Neural progenitor cell (in vitro differentiated cells): ENCODE data around the gene HIRA. TPM values are rescaled to one million over a fixed set of nuclear protein-coding genes. Genes with fewer than 3 reads are reported as not detected.

Source experiments
- DNase-seq: peaks from one replicate; pipeline ENCODE4 v3.0.0-alpha.2; 2016; ENCODE audit warnings: low spot score
- H2AFZ ChIP-seq: fragments of 200-600 bp; sonication (generic); replicated peaks from 2 replicates; pipeline ENCODE4 v1.6.1; 2016; ENCODE audit warnings: antibody characterized with exemption
- H3F3A ChIP-seq: fragments of 200-600 bp; sonication (generic); 2 replicates; pipeline ENCODE4 v1.6.1; 2016; ENCODE audit warnings: antibody characterized with exemption, low read depth
- H3K27ac ChIP-seq: fragments of 200-600 bp; sonication (generic); 2 replicates; pipeline ENCODE4 v1.5.1; 2016; ENCODE audit warnings: mild to moderate bottlenecking
- H3K27me3 ChIP-seq: fragments of 200-600 bp; sonication (generic); 2 replicates; pipeline ENCODE4 v1.6.1; 2016; ENCODE audit warnings: mild to moderate bottlenecking, moderate library complexity
- H3K36me3 ChIP-seq: fragments of 200-600 bp; sonication (generic); 2 replicates; pipeline ENCODE4 v1.5.1; 2016
- H3K4me1 ChIP-seq: fragments of 200-600 bp; sonication (generic); 2 replicates; pipeline ENCODE4 v1.6.1; 2016; ENCODE audit warnings: mixed run types
- H3K4me2 ChIP-seq: fragments of 200-600 bp; sonication (generic); 2 replicates; pipeline ENCODE4 v1.6.1; 2016
- H3K4me3 ChIP-seq: fragments of 200-600 bp; sonication (generic); 2 replicates; pipeline ENCODE4 v1.5.1; 2016
- H3K79me2 ChIP-seq: fragments of 200-600 bp; sonication (generic); 2 replicates; pipeline ENCODE4 v1.6.1; 2016; ENCODE audit warnings: low read depth
- H3K9ac ChIP-seq: fragments of 200-600 bp; sonication (generic); 2 replicates; pipeline ENCODE4 v1.6.1; 2016
- H3K9me3 ChIP-seq: fragments of 200-600 bp; sonication (generic); 2 replicates; pipeline ENCODE4 v1.5.1; 2016; ENCODE audit warnings: low read depth
- H4K20me1 ChIP-seq: fragments of 200-600 bp; sonication (generic); 2 replicates; pipeline ENCODE4 v1.6.1; 2016; ENCODE audit warnings: low read depth
- H3K27ac Mint-ChIP-seq: 3 replicates; pipeline ENCODE4 v1.8.0; 2021; ENCODE audit warnings: mixed read lengths
- H3K27me3 Mint-ChIP-seq: 2 replicates; pipeline ENCODE4 v1.8.0; 2022; ENCODE audit warnings: low read depth, mild to moderate bottlenecking, inconsistent platforms, moderate library complexity, mixed read lengths; ENCODE audit not compliant: insufficient read depth
- H3K36me3 Mint-ChIP-seq: 3 replicates; pipeline ENCODE4 v1.8.0; 2021; ENCODE audit warnings: mixed read lengths
- H3K4me1 Mint-ChIP-seq: 3 replicates; pipeline ENCODE4 v1.8.0; 2021; ENCODE audit warnings: mixed read lengths
- H3K4me3 Mint-ChIP-seq: 3 replicates; pipeline ENCODE4 v1.8.0; 2021; ENCODE audit warnings: mild to moderate bottlenecking, moderate library complexity, mixed read lengths
- H3K9me3 Mint-ChIP-seq: 3 replicates; pipeline ENCODE4 v1.8.0; 2020; ENCODE audit warnings: mixed read lengths
- EZH2 ChIP-seq: fragments of 200-600 bp; sonication (generic); IDR thresholded peaks from 2 replicates; pipeline ENCODE4 v1.6.1; 2017; ENCODE audit warnings: antibody characterized with exemption, mild to moderate bottlenecking, moderate library complexity
- EZH2phosphoT487 ChIP-seq: fragments of 200-600 bp; sonication (generic); IDR thresholded peaks from 2 replicates; pipeline ENCODE4 v1.6.1; 2017; ENCODE audit warnings: antibody characterized with exemption
- total RNA-seq: library from RNA; depleted of rRNA; stranded (reverse); fragments of >200 nt; gene quantifications from 2 replicates; pipeline ENCODE4 v1.2.3, GENCODE V29; 2015; ENCODE audit warnings: low replicate concordance
- TF ChIP-seq, protein P1 (sequence below): fragments of 200-600 bp; sonication (generic); IDR thresholded peaks from 2 replicates; pipeline ENCODE4 v1.5.1; 2017; ENCODE audit warnings: antibody characterized with exemption, mild to moderate bottlenecking

Gene HIRA
- total RNA-seq, 1 donor from 2014 or later, result 18.9 TPM

DNA sequence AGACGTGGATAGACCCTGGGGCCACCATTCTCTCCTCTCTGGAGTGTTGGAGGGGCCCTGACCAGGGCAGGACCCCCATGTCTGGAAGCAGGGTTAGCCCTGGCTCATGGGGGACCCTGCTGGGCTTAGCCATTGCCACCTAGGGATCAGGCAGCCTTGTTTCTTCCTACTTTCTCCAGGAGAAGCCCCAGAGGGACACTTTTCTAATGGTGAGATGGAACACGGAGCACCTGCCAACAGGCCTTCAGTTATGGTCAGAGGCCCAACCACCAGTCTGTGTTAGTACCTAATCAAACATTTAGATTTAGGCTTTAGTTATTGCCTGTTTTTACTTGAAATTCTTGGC, 17.9 kb upstream of the HIRA start:
- H3K27me3 Mint-ChIP-seq, result peaks cover 4% of the 10 kb centered on the region
- no peak overlapping the region for H3K4me3 ChIP-seq

GRCh38 chr22:19448739-19449421, 17.3 kb upstream of the HIRA start:
- H4K20me1 ChIP-seq, result peaks cover 31% of the 10 kb centered on the region
- TF ChIP-seq EZH2phosphoT487, result no peak
- H3K27ac ChIP-seq, result no peak overlapping the region

More for the DNA sequence above, 17.9 kb upstream of the HIRA start:
- Histone ChIP-seq H4K20me1 (peaks cover 25% of the 10 kb centered on the region), H2AFZ (no peak overlapping the region), H3K9ac (no peak overlapping the region), H3K9me3 (no peaks in the 10 kb centered on the region), H3K36me3 (no peaks in the 10 kb centered on the region), H3K79me2 (peaks cover 39% of the 10 kb centered on the region), H3K4me1 (peaks cover 14% of the 10 kb centered on the region), H3F3A (peaks cover 37% of the 10 kb centered on the region), H3K27me3 (no peaks in the 10 kb centered on the region), H3K4me2 (no peak overlapping the region), H3K27ac (no peak overlapping the region)
- no peak overlapping the region for H3K27ac Mint-ChIP-seq
- DNase-seq, result no peak
- H3K36me3 Mint-ChIP-seq, result peaks cover 33% of the 10 kb centered on the region
- H3K4me1 Mint-ChIP-seq, result peaks cover 32% of the 10 kb centered on the region
- peak overlapping the region; percentile 24 for H3K4me3 Mint-ChIP-seq
- no peaks in the 10 kb centered on the region for H3K9me3 Mint-ChIP-seq
- TF ChIP-seq EZH2 (no peak), EZH2phosphoT487 (no peak)
- TF ChIP-seq, protein P1, sequence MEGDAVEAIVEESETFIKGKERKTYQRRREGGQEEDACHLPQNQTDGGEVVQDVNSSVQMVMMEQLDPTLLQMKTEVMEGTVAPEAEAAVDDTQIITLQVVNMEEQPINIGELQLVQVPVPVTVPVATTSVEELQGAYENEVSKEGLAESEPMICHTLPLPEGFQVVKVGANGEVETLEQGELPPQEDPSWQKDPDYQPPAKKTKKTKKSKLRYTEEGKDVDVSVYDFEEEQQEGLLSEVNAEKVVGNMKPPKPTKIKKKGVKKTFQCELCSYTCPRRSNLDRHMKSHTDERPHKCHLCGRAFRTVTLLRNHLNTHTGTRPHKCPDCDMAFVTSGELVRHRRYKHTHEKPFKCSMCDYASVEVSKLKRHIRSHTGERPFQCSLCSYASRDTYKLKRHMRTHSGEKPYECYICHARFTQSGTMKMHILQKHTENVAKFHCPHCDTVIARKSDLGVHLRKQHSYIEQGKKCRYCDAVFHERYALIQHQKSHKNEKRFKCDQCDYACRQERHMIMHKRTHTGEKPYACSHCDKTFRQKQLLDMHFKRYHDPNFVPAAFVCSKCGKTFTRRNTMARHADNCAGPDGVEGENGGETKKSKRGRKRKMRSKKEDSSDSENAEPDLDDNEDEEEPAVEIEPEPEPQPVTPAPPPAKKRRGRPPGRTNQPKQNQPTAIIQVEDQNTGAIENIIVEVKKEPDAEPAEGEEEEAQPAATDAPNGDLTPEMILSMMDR, result no peak

DNA sequence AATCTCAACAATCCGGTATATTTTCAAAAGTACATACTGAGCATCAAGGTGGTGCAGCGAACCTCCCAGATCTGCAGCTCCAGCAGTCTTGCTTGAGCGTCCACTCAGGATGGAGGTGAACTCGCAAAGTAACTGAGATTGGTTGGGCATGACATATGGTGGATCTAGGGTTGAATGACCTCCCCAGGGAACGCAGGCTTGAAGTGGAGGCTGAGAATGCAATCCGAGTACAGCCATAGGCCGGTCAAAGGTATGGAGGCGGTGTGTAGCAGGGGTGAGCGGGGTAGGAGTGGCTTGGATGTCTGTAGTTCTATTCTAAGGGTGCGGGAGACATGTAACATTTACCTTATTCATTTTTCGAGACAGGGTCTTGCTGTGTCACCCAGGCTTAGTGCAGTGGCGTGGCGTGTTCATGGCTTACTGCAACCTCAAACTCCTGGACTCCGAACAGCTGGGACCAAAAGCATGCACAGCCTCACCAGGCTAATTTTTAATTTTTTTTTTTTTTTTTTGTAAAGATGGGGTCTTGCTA, 16.6 kb upstream of the HIRA start:
- H3K4me2 ChIP-seq, result peak overlapping the region; percentile 82
- H3K9ac ChIP-seq, result peak overlapping the region; percentile 45
- H3K4me1 ChIP-seq, result peaks cover 14% of the 10 kb centered on the region
- peak overlapping the region; percentile 43 for H3K27ac ChIP-seq
- peak overlapping the region; percentile 95 for H2AFZ ChIP-seq
- peak overlapping the region; percentile 81 for H3K4me3 ChIP-seq
- Mint-ChIP-seq H3K4me3 (peak overlapping the region; percentile 92), H3K27me3 (peaks cover 4% of the 10 kb centered on the region), H3K4me1 (peaks cover 34% of the 10 kb centered on the region), H3K27ac (peak overlapping the region; percentile 64), H3K36me3 (peaks cover 33% of the 10 kb centered on the region), H3K9me3 (no peaks in the 10 kb centered on the region)
- peaks cover 36% of the 10 kb centered on the region for H4K20me1 ChIP-seq
- H3K27me3 ChIP-seq, result no peaks in the 10 kb centered on the region
- H3K9me3 ChIP-seq, result no peaks in the 10 kb centered on the region
- no peaks in the 10 kb centered on the region for H3K36me3 ChIP-seq
- peak; percentile 60 for DNase-seq
- H3F3A ChIP-seq, result peaks cover 37% of the 10 kb centered on the region
- TF ChIP-seq EZH2 (no peak), EZH2phosphoT487 (no peak)
- TF ChIP-seq, protein P1, result no peak
- H3K79me2 ChIP-seq, result peaks cover 52% of the 10 kb centered on the region

More at GRCh38 chr22:19448739-19449421, 17.3 kb upstream of the HIRA start:
- peaks cover 14% of the 10 kb centered on the region for H3K4me1 ChIP-seq
- peaks cover 44% of the 10 kb centered on the region for H3K79me2 ChIP-seq
- Mint-ChIP-seq H3K27ac (no peak overlapping the region), H3K36me3 (peaks cover 31% of the 10 kb centered on the region), H3K4me1 (peaks cover 34% of the 10 kb centered on the region), H3K27me3 (peaks cover 4% of the 10 kb centered on the region), H3K4me3 (peak overlapping the region; percentile 92), H3K9me3 (no peaks in the 10 kb centered on the region)
- H3K9me3 ChIP-seq, result no peaks in the 10 kb centered on the region
- H3K9ac ChIP-seq, result no peak overlapping the region
- peak overlapping the region; percentile 82 for H3K4me2 ChIP-seq
- no peak overlapping the region for H2AFZ ChIP-seq
- peaks cover 37% of the 10 kb centered on the region for H3F3A ChIP-seq
- no peaks in the 10 kb centered on the region for H3K27me3 ChIP-seq
- no peaks in the 10 kb centered on the region for H3K36me3 ChIP-seq
- DNase-seq, result peak; percentile 13
- H3K4me3 ChIP-seq, result peak overlapping the region; percentile 81
